Forelimb muscle (tissue), 1 donor: ENCODE results near the gene HECTD4. TPM values are rescaled to one million over a fixed set of nuclear protein-coding genes. Genes with fewer than 3 reads are reported as not detected.
"Not testable (repeated sequence)": the region's sequence is repeated elsewhere in the genome, so short reads cannot be mapped to it uniquely, and the experiment has no call there.

ENCODE experiments used
- DNase-seq: peaks from one replicate; pipeline ENCODE4 v3.0.0-alpha.2; 2013; ENCODE audit warnings: low read depth
- polyA plus RNA-seq: library from polyadenylated mRNA; unstranded; fragments of 120-200 nt; gene quantifications from one replicate; pipeline ENCODE4 v1.2.1, GENCODE V29; 2013; ENCODE audit not compliant: insufficient read length

Gene HECTD4
- polyA plus RNA-seq, 1 donor: 49.7 TPM

DNA sequence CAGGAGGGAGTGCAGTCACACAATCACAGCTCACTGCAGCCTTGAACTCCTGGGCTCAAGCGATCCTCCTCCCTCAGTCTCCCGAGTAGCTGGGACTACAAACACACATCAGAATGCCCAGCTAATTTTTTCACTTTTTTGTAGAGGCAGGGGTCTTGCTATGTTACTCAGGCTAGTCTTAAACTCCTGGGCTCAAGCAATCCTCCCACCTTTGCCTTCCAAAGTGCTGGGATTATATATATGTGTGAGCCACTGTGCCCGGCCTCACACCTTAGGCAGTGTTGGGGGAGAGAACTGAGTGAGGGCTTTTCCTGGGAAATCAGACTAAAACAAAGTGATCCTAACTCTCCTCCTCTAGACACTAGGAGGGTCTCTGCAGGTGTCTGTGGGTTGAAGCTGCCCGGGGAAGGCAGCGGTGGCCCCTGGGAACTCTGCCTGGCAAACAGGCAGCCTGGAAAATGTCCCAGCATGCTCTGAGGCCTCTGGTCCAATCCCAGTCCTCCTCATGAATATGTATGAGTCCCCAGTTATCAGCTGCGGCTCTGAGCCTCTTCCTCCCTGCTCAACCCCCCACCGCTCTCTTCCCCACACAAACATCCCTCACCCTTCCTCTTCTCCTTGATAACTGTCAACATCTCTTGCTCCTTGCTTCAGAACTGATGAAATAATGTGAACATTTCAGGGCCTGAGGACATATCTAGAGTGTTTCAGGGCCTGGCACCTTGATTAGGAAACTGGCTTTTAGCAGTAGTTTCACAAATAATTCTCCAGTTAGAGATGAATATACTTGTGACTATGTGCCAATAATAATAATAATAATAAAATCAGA, 265.8 kb downstream of the HECTD4 start:
- no peak for DNase-seq

DNA sequence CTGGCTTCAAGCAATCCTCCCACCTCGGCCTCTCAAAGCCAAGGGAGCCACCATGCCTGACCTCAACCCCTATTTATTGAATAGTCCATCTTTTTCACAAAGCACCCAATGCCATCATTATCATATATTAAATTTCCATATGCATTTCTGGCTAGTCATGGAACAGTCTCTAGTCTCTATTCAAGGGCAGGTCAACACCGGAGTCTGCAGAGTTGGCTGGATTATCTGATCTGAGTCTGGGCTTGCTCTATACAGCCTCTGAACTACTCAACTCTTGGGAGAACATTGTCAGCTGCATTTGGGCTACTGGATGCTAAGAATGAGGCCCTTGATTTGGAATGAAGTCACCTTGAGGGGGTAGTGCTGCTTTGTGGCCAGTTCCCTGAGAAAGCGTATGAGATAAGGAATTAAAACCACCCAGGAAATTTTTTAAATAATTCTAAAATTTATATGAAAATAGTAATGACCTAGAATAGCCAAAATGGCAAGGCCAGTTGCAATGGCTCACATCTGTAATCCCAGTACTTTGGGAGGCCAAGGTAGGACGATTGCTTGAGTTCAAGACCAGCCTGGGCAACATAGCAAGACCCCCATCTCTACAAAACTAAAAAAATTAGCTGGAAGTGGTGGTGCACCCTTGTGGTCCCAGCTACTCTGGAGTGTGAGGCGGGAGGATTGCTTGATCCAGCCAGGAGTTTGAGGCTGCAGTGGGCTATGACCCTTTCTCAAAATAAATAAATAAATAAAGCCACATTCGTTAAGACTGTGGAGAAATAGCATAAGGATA, 266.8 kb downstream of the HECTD4 start:
- no peak for DNase-seq

DNA sequence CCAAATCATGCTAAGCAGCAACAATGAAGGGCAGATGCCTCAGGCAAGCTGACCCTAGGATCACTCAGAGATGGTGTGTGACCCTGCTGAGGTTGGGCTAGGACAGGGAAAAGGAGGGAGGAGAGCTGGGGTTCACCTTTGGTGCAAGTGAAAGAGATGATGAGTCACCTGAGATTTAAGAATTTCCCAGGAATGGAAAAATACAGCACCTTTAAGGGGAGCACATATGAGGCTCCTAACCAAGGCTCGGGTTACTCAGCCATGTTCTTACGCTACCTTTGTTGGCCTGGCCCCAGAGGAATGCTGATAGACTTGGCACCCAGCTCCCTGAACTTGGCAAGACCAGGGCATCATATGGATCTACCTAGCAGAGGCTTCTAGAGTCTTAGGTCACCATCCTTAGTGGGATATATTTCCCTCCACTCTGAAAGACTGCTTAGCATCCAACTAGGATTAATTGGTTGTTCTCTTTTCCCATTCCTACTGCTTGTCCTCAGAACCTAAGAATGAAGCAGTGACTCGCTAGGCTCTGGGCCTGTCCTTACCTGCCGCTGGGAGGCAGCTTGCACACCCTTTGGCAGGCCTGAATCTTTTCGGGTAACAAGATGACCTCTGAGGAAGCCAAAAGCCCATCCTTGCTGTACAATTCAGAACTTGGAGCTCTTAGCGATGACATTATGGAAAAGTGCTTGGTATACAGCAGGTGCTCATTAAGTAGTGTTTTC, 269.7 kb downstream of the HECTD4 start:
- DNase-seq: no peak

DNA sequence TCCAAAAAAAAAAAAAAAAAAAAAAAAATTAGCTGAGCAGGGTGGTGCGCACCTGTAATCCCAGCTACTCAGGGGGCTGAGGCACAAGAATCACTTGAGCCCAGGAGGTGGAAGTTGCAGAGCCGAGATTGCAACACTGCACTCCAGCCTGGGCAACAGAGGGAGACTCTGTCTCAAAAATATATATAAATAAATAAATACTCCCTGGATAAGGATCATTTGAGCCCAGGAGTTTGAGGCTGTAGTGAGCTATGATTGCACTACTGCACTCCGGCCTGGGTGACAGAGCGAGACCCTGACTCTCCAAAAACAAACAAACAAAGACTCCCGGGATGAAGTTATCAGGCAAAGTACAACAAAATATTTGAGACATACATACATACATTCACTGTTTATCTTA, 270.3 kb downstream of the HECTD4 start:
- DNase-seq: no peak

DNA sequence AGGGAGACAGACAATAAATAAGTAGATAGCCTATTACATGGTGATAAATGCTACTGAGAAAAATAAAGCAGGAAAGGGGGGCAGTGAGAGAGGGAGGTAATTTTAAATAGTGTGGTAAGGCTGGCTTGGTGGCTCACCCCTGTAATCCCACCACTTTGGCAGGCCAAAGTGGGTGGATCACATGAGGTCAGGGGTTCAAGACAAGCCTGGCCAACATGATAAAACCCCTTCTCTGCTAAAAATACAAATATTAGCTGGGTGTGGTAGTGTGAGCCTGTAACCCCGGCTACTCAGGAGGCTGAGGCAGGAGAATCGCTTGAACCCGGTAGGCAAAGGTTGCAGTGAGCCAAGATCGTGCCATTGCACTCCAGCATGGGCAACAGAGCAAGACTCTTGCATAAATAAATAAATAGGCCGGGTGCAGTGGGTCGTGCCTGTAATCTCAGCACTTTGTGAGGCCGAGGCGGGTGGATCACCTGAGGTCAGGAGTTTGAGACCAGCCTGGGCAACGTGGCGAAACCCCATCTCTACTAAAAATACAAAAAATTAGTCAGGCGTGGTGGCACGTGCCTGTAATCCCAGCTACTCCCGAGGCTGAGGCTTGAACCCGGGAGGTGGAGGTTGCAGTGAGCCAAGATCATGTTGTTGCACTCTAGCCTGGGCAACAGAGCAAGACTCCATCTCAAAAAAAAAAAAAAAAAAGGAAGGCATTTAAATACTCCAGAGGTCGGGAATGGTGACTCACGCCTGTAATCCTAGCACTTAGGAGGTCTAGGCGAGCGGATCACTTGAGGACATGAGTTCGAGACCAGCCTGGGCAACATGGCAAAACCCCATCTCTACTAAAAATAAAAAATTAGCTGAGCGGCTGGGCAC, 271.2 kb downstream of the HECTD4 start:
- DNase-seq: not testable (repeated sequence)

Other genes starting within 250 kb of the HECTD4 start
- gene RPL6, start 27.2 kb upstream of the HECTD4 start, polyA plus RNA-seq: 3,473 TPM
- gene PTPN11, start 36.5 kb upstream of the HECTD4 start, polyA plus RNA-seq: 60.3 TPM